Activated CD4-positive, alpha-beta T cell treated with anti-CD3 and anti-CD28 coated beads, Interleukin-2, amount 10 ng/mL, durations not matched to agents 7 days and 5 days (primary cell): ENCODE measurements around the gene MKLN1. TPM values are rescaled to one million over a fixed set of nuclear protein-coding genes. Genes with fewer than 3 reads are reported as not detected.
"Not testable (repeated sequence)": the region's sequence is repeated elsewhere in the genome, so short reads cannot be mapped to it uniquely, and the experiment has no call there.

ENCODE experiments used
- CTCF ChIA-PET: fragments of 350-600 bp; sonication (Branson Sonifier 250); formaldehyde crosslinking; loops from one replicate; lab custom pipeline; 2021; ENCODE audit warnings: antibody characterized with exemption; lab: Charles Lee
- POLR2A ChIA-PET: fragments of 350-600 bp; sonication (Branson Sonifier 250); formaldehyde crosslinking; loops from one replicate; lab custom pipeline; 2021; ENCODE audit warnings: antibody characterized with exemption; lab: Charles Lee
- DNase-seq: peaks from one replicate; pipeline ENCODE4 v3.0.0-alpha.2; 2020
- H3K27ac Mint-ChIP-seq: one replicate; pipeline ENCODE4 v1.8.0; 2021; ENCODE audit warnings: mild to moderate bottlenecking, moderate library complexity, mixed read lengths
- H3K27me3 Mint-ChIP-seq: one replicate; pipeline ENCODE4 v1.8.0; 2021; ENCODE audit warnings: mixed read lengths
- H3K36me3 Mint-ChIP-seq: one replicate; pipeline ENCODE4 v1.8.0; 2021; ENCODE audit warnings: low read depth, mixed read lengths
- H3K4me1 Mint-ChIP-seq: one replicate; pipeline ENCODE4 v1.8.0; 2021; ENCODE audit warnings: mixed read lengths
- H3K4me3 Mint-ChIP-seq: one replicate; pipeline ENCODE4 v1.8.0; 2021; ENCODE audit warnings: mild to moderate bottlenecking, moderate library complexity, mixed read lengths
- H3K9me3 Mint-ChIP-seq: one replicate; pipeline ENCODE4 v1.8.0; 2021; ENCODE audit warnings: mixed read lengths
- total RNA-seq, 2 experiments: library from RNA; stranded (reverse); gene quantifications; one replicate each; pipeline ENCODE4 v1.2.3, GENCODE V29; 2021

MKLN1 gene
- total RNA-seq, 2 experiments from 2014 or later = 36.8 to 40.1 TPM

DNA sequence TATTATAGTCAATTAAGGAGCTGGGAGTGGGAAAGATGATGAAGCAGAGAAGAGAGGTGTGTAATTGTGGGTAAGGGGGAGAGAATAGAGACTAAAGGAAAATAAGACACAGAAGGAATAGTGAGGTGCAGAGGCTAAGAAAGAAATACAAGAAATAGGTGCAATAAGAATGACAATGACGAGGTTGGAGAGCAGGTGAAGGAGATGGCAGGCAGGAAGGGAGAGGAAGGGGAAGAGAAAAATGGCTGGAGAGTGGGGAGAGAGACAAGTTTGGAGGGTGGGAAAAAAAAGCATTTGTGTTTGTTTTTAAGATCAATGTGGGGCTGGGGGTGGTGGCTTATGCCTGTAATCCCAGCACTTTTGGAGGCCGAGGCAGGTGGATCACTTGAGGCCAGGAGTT, 27.6 kb upstream of the MKLN1 start:
- H3K4me3 Mint-ChIP-seq = no peak overlapping the region

DNA sequence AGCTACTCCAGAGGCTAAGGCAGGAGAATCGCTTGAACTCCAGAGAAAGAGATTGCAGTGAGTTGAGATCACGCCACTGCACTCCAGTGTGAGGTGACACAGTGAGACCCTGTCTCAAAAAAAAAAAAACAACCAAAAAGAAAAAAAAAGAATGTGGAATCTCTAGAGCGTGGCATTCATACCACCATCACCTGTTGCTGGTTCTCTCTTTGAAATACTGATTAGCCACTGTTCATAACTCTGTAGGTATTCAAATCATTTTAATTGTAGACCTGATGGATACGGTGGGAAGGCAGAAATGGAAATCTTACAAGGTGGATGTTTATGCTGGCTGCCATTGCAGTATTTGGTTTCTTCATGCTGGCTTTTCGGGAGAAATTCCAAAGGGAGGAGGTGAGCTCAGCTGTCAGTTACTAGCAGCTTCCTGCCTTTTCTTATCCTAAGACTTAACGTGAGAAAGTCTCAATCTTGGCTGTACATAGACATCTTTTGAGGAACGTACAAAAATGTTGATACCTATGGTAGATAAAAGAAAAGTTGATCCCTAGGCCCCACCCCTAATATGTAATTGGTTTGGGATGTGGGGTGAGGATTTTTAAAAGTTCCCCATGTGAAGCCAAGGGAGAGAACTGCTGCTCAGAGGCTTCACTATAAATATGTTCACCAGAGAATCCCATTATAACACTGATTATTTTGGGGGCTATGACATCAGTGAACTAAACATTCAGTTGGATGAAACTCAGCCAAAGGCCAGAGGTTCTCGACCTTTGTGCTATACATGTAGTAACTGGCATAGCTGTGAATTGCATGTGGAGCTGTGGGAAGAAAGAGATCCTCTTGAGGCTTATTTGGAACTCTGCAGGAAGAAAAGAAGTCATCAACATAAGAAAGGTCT, 26.9 kb upstream of the MKLN1 start:
- CTCF ChIA-PET = interaction anchor here (1.3 to 1.8 kb wide), 2 partner anchors 17 to 27 kb away, joined by 3 to 4 read pairs; no protein-coding TSS in a partner anchor

More for the DNA sequence above, 27.6 kb upstream of the MKLN1 start:
- no peak for DNase-seq
- no peaks in the 10 kb centered on the region for H3K27me3 Mint-ChIP-seq
- ChIA-PET POLR2A (no interaction called here), CTCF (no interaction called here)
- H3K4me1 Mint-ChIP-seq = no peaks in the 10 kb centered on the region
- H3K36me3 Mint-ChIP-seq = no peaks in the 10 kb centered on the region
- H3K9me3 Mint-ChIP-seq = no peaks in the 10 kb centered on the region
- no peak overlapping the region for H3K27ac Mint-ChIP-seq

DNA sequence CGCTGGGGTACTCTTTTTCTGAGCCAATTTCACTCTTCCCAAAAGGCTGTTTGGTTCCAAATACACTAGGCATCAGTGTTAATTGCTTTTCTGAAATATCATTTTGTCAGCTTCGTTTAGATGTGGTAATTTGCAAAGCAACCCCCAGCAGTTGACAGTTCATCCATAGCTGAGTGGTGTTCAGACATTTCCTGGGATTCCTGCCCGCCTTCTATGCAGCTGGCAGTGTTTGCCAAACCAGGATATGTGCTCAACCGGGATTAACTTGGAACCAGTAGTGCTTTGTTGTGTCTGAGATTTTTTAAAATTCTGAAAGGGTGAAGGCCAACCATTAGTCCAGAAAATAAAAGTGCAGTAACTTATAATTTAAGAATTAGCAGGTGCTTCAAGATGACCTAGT, 25.2 kb upstream of the MKLN1 start:
- no peak overlapping the region for H3K4me3 Mint-ChIP-seq
- H3K4me1 Mint-ChIP-seq = no peaks in the 10 kb centered on the region
- H3K27me3 Mint-ChIP-seq = no peaks in the 10 kb centered on the region
- H3K27ac Mint-ChIP-seq = no peak overlapping the region
- H3K36me3 Mint-ChIP-seq = peaks cover 7% of the 10 kb centered on the region
- H3K9me3 Mint-ChIP-seq = peaks cover 13% of the 10 kb centered on the region
- no peak for DNase-seq
- CTCF ChIA-PET = no interaction called here
- POLR2A ChIA-PET = no interaction called here

More for the DNA sequence above, 26.9 kb upstream of the MKLN1 start:
- DNase-seq = no peak
- Mint-ChIP-seq H3K4me1 (no peaks in the 10 kb centered on the region), H3K9me3 (peaks cover 2% of the 10 kb centered on the region), H3K27me3 (no peaks in the 10 kb centered on the region), H3K27ac (no peak overlapping the region), H3K4me3 (no peak overlapping the region), H3K36me3 (no peaks in the 10 kb centered on the region)
- POLR2A ChIA-PET = no interaction called here

DNA sequence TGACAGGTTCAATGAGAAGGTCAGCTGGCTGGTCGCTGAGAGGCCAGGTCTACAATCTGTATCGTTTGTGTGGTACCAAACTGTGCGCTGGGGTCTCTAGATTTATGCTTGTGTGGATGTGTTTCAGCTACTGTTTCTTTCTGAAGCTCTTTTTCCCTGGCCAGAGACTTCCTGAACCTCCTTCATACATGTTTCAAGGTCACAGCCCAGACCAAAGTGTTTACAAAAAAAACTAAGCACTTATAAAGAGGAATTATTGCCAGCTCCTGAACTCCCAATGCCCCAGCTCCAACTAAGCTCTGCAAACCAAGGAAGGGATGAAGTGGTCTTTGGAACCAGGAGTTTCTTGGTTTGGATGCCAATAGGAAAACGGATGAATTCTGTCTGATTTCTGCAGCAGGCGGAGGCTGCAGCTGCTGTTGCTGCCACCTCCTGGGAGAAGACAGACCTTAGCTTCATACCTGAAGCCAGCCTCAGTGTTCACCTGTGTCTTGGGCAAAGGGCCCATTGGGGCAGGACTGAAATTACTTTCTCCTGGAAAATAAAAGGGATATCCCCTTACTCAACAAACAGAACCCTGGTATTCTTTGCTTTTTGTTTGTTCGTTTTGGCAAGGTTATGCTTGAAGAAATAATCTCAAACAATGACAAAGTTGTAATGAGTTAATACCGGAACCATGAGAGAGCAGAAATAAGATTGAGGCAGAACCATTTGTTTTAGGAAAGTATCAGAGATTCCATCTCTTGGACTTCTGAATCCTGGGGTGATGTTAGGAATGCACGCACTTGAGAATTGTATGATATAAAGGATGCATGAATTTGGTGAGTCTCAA, 24.6 kb upstream of the MKLN1 start:
- H3K27ac Mint-ChIP-seq = no peak overlapping the region
- DNase-seq = peak; percentile 29
- no peaks in the 10 kb centered on the region for H3K27me3 Mint-ChIP-seq
- H3K4me1 Mint-ChIP-seq = no peaks in the 10 kb centered on the region
- ChIA-PET POLR2A (no interaction called here), CTCF (no interaction called here)
- H3K9me3 Mint-ChIP-seq = peaks cover 15% of the 10 kb centered on the region
- peaks cover 9% of the 10 kb centered on the region for H3K36me3 Mint-ChIP-seq
- H3K4me3 Mint-ChIP-seq = no peak overlapping the region

DNA sequence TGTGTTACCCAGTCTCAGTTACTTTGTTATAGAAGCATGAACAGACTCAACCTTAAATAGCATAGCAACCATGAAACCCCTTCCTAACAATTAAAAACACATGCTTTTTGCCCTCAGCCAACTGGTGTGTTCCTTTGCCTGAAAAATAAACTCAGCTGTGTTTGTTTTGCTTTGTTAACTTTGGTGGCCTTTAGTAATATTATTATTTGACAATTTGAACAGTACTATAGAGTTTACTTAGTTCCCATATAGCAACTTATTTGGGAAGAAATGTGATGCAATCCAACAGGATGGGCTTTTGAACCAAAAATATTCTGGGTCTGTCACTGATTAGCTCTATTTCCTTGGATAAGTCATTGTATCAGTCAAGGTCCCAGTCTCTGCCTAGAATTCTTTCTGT, 22.5 kb upstream of the MKLN1 start:
- peaks cover 12% of the 10 kb centered on the region for H3K36me3 Mint-ChIP-seq
- no peak overlapping the region for H3K27ac Mint-ChIP-seq
- no peaks in the 10 kb centered on the region for H3K27me3 Mint-ChIP-seq
- no peak overlapping the region for H3K4me3 Mint-ChIP-seq
- no peak for DNase-seq
- no peaks in the 10 kb centered on the region for H3K4me1 Mint-ChIP-seq
- H3K9me3 Mint-ChIP-seq = peaks cover 19% of the 10 kb centered on the region
- POLR2A ChIA-PET = no interaction called here
- CTCF ChIA-PET = interaction anchor here (1.2 kb wide), 3 partner anchors 7 to 182 kb away, joined by 3 to 4 read pairs (median 4); no protein-coding TSS in a partner anchor

DNA sequence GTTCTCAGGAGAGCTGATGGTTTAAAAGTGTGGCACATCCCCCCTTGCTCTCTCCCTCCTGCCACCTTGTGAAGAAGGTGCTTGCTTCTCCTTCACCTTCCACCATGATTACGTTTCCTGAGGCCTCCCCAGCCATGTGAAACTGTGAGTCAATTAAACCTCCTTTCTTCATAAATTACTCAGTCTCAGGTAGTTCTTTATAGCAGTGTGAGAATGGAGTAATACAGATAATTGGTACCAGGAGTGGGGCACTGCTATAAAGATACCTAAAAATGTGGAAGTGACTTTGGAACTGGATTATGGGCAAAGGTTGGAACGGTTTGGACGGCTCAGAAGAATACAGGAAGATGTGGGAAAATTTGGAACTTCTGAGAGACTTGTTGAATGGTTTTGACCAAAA, 21.6 kb upstream of the MKLN1 start:
- H3K4me3 Mint-ChIP-seq, H3K4me1 Mint-ChIP-seq, DNase-seq, POLR2A ChIA-PET, H3K27ac Mint-ChIP-seq, H3K27me3 Mint-ChIP-seq: not testable (repeated sequence)
- Mint-ChIP-seq H3K36me3 (peaks cover 15% of the 10 kb centered on the region), H3K9me3 (peaks cover 19% of the 10 kb centered on the region)
- CTCF ChIA-PET = interaction anchor here (0.5 to 1.2 kb wide), 2 partner anchors 15 to 43 kb away, joined by 3 to 4 read pairs; no protein-coding TSS in a partner anchor

DNA sequence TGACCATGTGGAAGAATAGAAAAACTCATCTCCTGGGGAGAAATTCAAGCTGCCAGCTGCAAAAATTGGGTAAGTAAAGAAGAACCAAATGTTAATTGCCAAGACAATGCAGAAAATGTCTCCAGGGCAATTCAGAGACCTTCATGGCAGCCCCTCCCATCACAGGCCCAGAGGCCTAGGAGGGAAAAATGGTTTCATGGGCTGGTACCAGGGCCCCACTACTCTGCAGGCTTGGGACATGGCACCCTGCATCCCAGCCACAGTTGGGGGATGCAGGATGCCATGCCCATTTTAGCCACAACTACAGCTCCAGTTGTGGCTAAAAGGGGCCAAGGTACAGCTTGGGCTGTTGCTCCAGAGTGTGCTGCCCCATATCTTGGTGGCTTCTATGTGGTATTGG, 20.9 kb upstream of the MKLN1 start:
- H3K36me3 Mint-ChIP-seq = peaks cover 15% of the 10 kb centered on the region
- peaks cover 19% of the 10 kb centered on the region for H3K9me3 Mint-ChIP-seq
- no peaks in the 10 kb centered on the region for H3K4me1 Mint-ChIP-seq
- ChIA-PET CTCF (interaction anchor here (0.5 kb wide), 1 partner anchor 42 kb away, joined by 3 read pairs; no protein-coding TSS in a partner anchor), POLR2A (no interaction called here)
- no peak overlapping the region for H3K27ac Mint-ChIP-seq
- no peaks in the 10 kb centered on the region for H3K27me3 Mint-ChIP-seq
- H3K4me3 Mint-ChIP-seq = no peak overlapping the region
- no peak for DNase-seq

DNA sequence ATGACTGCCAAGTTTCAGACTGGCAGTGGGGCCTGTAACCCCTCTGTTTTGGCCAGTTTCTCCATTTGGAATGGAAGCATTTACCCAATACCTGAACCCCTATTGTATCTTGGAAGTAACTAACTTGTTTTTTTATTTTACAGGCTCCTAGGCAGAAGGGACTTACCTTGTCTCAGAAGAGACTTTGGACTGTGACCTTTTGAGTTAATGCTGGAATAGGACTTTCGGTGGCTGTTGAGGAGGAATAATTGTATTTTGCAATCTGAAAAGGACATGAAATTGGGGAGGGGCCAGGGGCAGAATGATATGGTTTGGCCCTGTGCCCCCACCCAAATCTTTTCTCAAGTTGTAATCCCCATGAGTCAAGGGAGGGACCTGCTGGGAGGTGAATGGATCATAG, 20.0 kb upstream of the MKLN1 start:
- CTCF ChIA-PET = no interaction called here
- no peak overlapping the region for H3K4me3 Mint-ChIP-seq
- POLR2A ChIA-PET = no interaction called here
- no peak for DNase-seq
- H3K36me3 Mint-ChIP-seq = peaks cover 17% of the 10 kb centered on the region
- H3K4me1 Mint-ChIP-seq = no peaks in the 10 kb centered on the region
- H3K27me3 Mint-ChIP-seq = no peaks in the 10 kb centered on the region
- H3K27ac Mint-ChIP-seq = no peak overlapping the region
- peaks cover 23% of the 10 kb centered on the region for H3K9me3 Mint-ChIP-seq

DNA sequence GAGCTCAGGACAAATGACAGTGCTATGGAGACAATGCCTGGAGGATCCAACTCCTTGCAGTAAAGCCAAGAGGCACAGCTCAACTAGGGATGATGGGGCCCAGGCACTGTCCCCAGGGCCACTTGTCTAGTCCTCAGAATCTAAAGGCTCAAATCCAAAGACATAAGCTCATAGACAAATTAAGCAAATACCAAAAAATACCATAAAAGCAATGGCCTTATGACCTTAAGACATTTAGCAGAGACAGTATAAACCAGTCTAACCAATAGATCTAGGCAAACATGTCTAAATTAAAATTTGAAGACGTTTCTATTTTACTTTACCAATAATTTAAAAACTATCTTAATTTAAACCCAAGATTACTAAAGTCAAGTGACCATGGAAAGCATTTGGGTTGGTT, 14.8 kb upstream of the MKLN1 start:
- H3K36me3 Mint-ChIP-seq = peaks cover 12% of the 10 kb centered on the region
- no peaks in the 10 kb centered on the region for H3K27me3 Mint-ChIP-seq
- ChIA-PET CTCF (interaction anchor here (0.7 to 3.2 kb wide), 2 partner anchors 8 to 12 kb away, joined by 4 to 9 read pairs; no protein-coding TSS in a partner anchor), POLR2A (no interaction called here)
- no peak for DNase-seq
- peaks cover 20% of the 10 kb centered on the region for H3K9me3 Mint-ChIP-seq
- H3K4me1 Mint-ChIP-seq = no peaks in the 10 kb centered on the region
- no peak overlapping the region for H3K27ac Mint-ChIP-seq
- no peak overlapping the region for H3K4me3 Mint-ChIP-seq

DNA sequence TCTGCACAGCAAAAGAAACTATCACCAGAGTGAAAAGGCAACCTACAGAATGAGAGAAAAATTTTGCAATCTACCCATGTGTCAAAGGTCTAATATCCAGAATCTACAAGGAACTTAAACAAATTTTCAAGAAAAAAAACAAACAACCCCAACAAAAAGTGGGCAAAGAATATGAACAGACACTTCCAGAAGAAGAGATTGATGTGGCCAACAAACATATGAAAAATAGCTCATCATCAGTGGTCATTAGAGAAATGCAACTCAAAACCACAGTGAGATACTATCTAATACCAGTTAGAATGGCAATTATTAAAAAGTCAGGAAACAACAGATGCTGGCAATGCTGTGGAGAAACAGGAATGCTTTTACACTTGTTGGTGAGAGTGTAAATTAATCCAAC, 7.1 kb upstream of the MKLN1 start:
- H3K4me1 Mint-ChIP-seq = peaks cover 7% of the 10 kb centered on the region

DNA sequence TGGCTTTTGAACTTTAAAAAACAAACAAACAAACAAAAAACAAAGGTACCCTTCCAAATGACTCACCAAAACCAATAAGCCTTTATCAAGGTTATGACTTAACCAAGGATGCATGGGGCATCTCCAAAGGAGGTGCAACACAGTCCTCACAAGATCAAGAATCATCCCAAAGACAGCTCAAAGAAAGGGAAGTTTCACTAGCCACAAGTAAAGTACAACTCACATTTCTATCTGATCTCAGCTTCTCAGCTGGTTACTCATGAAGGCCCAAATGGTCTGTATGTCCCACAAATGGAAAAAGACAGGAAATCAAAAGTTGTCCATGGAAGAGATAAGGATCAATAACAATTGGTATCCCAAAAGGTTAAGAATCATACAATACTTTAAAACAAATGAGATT, 6.0 kb upstream of the MKLN1 start:
- Mint-ChIP-seq H3K27me3 (no peaks in the 10 kb centered on the region), H3K9me3 (peaks cover 4% of the 10 kb centered on the region), H3K27ac (no peak overlapping the region), H3K4me3 (no peak overlapping the region), H3K4me1 (peaks cover 16% of the 10 kb centered on the region), H3K36me3 (peaks cover 2% of the 10 kb centered on the region)
- DNase-seq = no peak
- CTCF ChIA-PET = interaction anchor here (1.0 to 1.4 kb wide), 3 partner anchors 13 to 274 kb away, joined by 3 to 4 read pairs (median 3); no protein-coding TSS in a partner anchor
- POLR2A ChIA-PET = no interaction called here

More for the DNA sequence above, 7.1 kb upstream of the MKLN1 start:
- CTCF ChIA-PET = interaction anchor here (1.0 to 1.4 kb wide), 2 partner anchors 14 to 273 kb away, joined by 3 read pairs; no protein-coding TSS in a partner anchor
- POLR2A ChIA-PET = no interaction called here
- Mint-ChIP-seq H3K27ac (no peak overlapping the region), H3K4me3 (no peak overlapping the region), H3K27me3 (no peaks in the 10 kb centered on the region), H3K36me3 (peaks cover 2% of the 10 kb centered on the region), H3K9me3 (peaks cover 4% of the 10 kb centered on the region)
- DNase-seq = no peak

DNA sequence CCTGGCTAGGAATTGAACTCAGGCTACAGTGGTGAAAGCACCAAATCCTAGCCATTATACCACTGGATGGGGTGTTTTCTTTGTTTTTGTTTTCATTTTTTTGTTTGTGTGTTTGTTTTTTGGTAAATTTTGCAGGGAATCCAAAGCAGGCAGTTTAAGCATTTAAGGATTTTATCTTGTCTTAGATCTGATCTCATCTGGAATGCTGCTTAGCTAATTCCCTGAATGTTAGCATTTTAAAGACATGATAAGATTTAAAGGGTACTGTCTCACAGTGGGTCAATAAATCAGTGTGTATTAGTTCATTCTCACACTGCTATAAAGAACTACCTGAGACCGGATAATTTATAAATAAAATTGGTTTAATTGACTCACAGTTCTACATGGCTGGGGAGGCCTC, 5.6 kb upstream of the MKLN1 start:
- CTCF ChIA-PET = interaction anchor here (1.1 to 1.4 kb wide), 2 partner anchors 12 to 17 kb away, joined by 3 to 4 read pairs; no protein-coding TSS in a partner anchor
- no peak overlapping the region for H3K27ac Mint-ChIP-seq
- H3K4me3 Mint-ChIP-seq = no peak overlapping the region
- peaks cover 2% of the 10 kb centered on the region for H3K36me3 Mint-ChIP-seq
- POLR2A ChIA-PET = no interaction called here
- DNase-seq = no peak
- H3K4me1 Mint-ChIP-seq = peaks cover 20% of the 10 kb centered on the region
- H3K27me3 Mint-ChIP-seq = no peaks in the 10 kb centered on the region
- peaks cover 4% of the 10 kb centered on the region for H3K9me3 Mint-ChIP-seq
